A172 (cell line): ENCODE results near the gene MAP2K1. TPM values are rescaled to one million over a fixed set of nuclear protein-coding genes. Genes with fewer than 3 reads are reported as not detected.
A peak's percentile ranks its signal among the peaks of the same experiment; 100 is the strongest.
"Not testable (repeated sequence)": the region's sequence is repeated elsewhere in the genome, so short reads cannot be mapped to it uniquely, and the experiment has no call there.

Experiments used
- DNase-seq: peaks from one replicate; pipeline ENCODE4 v3.0.0-alpha.2; 2015; ENCODE audit warnings: low spot score
- total RNA-seq: library from RNA; depleted of rRNA; stranded (reverse); fragments of >200 nt; shearing (Covaris generic); gene quantifications from 2 replicates; pipeline ENCODE4 v1.2.3, GENCODE V29; 2014

The MAP2K1 gene
- total RNA-seq, 1 experiment from 2014 or later = 48.2 TPM

- DNase-seq = not testable (repeated sequence)
These were observed 6.3 kb downstream of the MAP2K1 start for GRCh38 chr15:66393037-66393436.

GRCh38 chr15:66394472-66394871 is 7.8 kb downstream of the MAP2K1 start:
- DNase-seq = no peak

- DNase-seq = no peak
These were observed 8.2 kb downstream of the MAP2K1 start for GRCh38 chr15:66394915-66395314.

GRCh38 chr15:66399276-66399675 is 12.6 kb downstream of the MAP2K1 start:
- no peak for DNase-seq

GRCh38 chr15:66400351-66400774 is 13.7 kb downstream of the MAP2K1 start:
- DNase-seq = no peak

GRCh38 chr15:66401130-66402021 is 14.7 kb downstream of the MAP2K1 start:
- DNase-seq = peak; percentile 40

GRCh38 chr15:66402761-66403284 is 16.1 kb downstream of the MAP2K1 start:
- DNase-seq = no peak

- DNase-seq = no peak
These were observed 16.6 kb downstream of the MAP2K1 start for GRCh38 chr15:66403323-66403722.

- DNase-seq = no peak
These were observed 17.4 kb downstream of the MAP2K1 start for GRCh38 chr15:66404122-66404521.

GRCh38 chr15:66404532-66404931 is 17.8 kb downstream of the MAP2K1 start:
- DNase-seq = no peak

GRCh38 chr15:66405007-66405406 is 18.3 kb downstream of the MAP2K1 start:
- no peak for DNase-seq

- DNase-seq = no peak
These were observed 18.9 kb downstream of the MAP2K1 start for GRCh38 chr15:66405615-66406014.

GRCh38 chr15:66408254-66408653 is 21.5 kb downstream of the MAP2K1 start:
- DNase-seq = no peak

GRCh38 chr15:66408675-66409282 is 22.1 kb downstream of the MAP2K1 start:
- no peak for DNase-seq

- DNase-seq = no peak
These were observed 22.9 kb downstream of the MAP2K1 start for GRCh38 chr15:66409565-66410108.

GRCh38 chr15:66411190-66411589 is 24.5 kb downstream of the MAP2K1 start:
- peak; percentile 18 for DNase-seq

- no peak for DNase-seq
These were observed 25.5 kb downstream of the MAP2K1 start for GRCh38 chr15:66412220-66412619.

GRCh38 chr15:66413579-66413978 is 26.9 kb downstream of the MAP2K1 start:
- DNase-seq = no peak

- no peak for DNase-seq
These were observed 28.6 kb downstream of the MAP2K1 start for GRCh38 chr15:66415360-66415759.

- DNase-seq = no peak
These were observed 31.0 kb downstream of the MAP2K1 start for GRCh38 chr15:66417736-66418135.

GRCh38 chr15:66419471-66419870 is 32.8 kb downstream of the MAP2K1 start:
- DNase-seq = no peak

GRCh38 chr15:66422347-66422746 is 35.6 kb downstream of the MAP2K1 start:
- no peak for DNase-seq

- no peak for DNase-seq
These were observed 36.4 kb downstream of the MAP2K1 start for GRCh38 chr15:66423149-66423548.
